ENCODE results near the gene CDCA7L. TPM values are rescaled to one million over a fixed set of nuclear protein-coding genes. Genes with fewer than 3 reads are reported as not detected.

CDCA7L gene
- total RNA-seq, 2 donors from 2014 or later = 8.2 to 38.9 TPM

GRCh38 chr7:21947056-21947455, 1.4 kb upstream of the CDCA7L start:
- H3K4me3 ChIP-seq = no peak overlapping the region
- H3K9me3 ChIP-seq = no peaks in the 10 kb centered on the region
- H3K27ac ChIP-seq = no peak overlapping the region
- intact Hi-C loops (cut with DNase I) = no loop called here
- ATAC-seq = no peak
- H3K4me1 ChIP-seq = peaks cover 14% of the 10 kb centered on the region
- H3K27me3 ChIP-seq = no peaks in the 10 kb centered on the region
- no peak for TF ChIP-seq CTCF (IDR thresholded peaks at IDR 0.05)
- TF ChIP-seq POLR2A (IDR thresholded peaks at IDR 0.05) = no peak
- H3K36me3 ChIP-seq (replicated peaks in 1 of 2; ENCODE audit: insufficient read depth in 1 of 2, low read depth in 2 of 2) = no peaks in the 10 kb centered on the region
- 59 to 60% methylated on average over 3 of the region's 3 CpGs for WGBS, 2 donors
- DNase-seq = no peak

DNA sequence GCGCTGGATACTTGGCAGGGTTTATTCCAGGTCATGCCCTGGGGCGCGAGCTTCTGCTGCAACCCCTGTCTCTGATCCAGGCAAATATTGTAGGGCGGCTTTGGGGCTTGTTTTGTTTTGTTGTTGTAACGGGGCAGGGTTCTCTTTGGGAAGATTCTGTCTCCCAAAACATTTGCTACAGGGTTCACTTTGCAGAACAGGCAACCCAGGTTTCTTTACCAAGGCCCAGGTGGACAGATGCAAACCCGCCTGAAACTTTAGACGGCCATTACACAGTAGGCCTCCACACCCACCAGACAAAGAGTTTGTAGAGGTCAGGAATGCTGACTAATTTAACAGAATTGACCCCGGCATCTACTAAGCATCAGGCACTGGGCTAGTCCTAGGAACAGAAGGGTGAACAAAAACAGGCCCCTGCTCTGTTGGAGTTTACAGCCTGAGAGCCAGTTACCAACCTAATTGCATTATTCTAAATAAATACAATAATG, 567 bp upstream of the CDCA7L start:
- Histone ChIP-seq H3K27ac (peak overlapping the region in 3 of 4 donors; percentile 82 to 92 (median 89)), H3K27me3 (no peaks in the 10 kb centered on the region), H3K9me3 (no peaks in the 10 kb centered on the region), H3K4me1 (peaks cover 22% of the 10 kb centered on the region), H3K4me3 (peak overlapping the region in 1 of 2 donors; percentile 23), H3K36me3 (replicated peaks in 1 of 2; ENCODE audit: insufficient read depth in 1 of 2, low read depth in 2 of 2) (no peaks in the 10 kb centered on the region)
- intact Hi-C loops (cut with DNase I) = no loop called here
- TF ChIP-seq POLR2A (IDR thresholded peaks at IDR 0.05) = no peak
- TF ChIP-seq CTCF (IDR thresholded peaks at IDR 0.05) = no peak
- ATAC-seq (no peak), DNase-seq (no peak)
- 16 to 23% methylated on average over 7 to 8 of the region's 8 CpGs for WGBS, 2 donors

DNA sequence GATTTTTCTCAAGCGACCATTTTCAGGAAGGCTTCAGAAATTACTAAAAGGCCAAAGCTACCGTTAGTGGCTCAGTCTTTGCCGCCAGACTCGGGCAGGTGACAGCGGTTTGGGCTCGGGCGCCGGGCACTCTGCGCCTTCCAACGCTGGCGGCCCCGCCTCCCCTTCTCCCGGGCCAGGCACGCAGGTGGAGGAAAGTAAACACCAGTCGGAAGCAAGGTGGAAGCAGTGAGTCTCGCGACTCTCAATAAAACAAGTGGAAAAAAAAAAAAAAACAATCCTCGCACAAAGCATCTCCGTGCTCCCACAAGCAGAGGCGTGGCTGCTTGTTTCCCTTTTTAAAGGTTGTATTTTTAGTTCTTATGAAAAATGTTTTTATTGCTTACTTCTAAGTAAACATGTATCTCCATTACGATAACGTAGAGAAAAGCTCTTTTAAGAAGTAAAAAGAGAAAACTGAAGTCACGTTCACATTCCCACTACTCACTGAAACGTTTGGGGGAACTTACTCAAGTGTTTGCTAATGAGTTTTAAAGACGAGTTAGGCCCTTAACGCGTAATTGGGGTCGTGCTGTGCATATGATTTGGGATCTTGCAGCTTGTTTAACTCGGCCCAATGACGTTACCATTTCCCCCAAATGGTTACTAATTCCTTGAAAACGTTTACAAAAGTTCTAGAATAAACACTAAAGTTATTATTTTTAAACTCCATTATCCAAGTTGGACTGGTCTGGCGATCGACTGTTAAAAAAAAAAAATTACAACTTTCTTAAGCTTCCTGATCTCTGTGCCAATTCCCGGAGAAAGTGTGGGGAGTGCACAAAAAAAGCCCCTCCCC, 864 bp downstream of the CDCA7L start:
- H3K27ac ChIP-seq = peak overlapping the region; percentile 77 to 92 (median 86)
- TF ChIP-seq POLR2A (IDR thresholded peaks at IDR 0.05) (peak in 2 of 3 donors; percentile 5 to 6), CTCF (IDR thresholded peaks at IDR 0.05) (peak in 4 of 7 experiments; percentile 26 to 45 (median 36))
- WGBS, 2 donors = 1% methylated on average over 34 of the region's 34 CpGs
- ATAC-seq (peak; percentile 76), DNase-seq (peak; percentile 81 to 87 (median 82))
- H3K9me3 ChIP-seq = no peaks in the 10 kb centered on the region
- H3K36me3 ChIP-seq (replicated peaks in 1 of 2; ENCODE audit: insufficient read depth in 1 of 2, low read depth in 2 of 2) = no peaks in the 10 kb centered on the region
- H3K4me3 ChIP-seq = peak overlapping the region; percentile 23 to 42
- peaks cover 25% of the 10 kb centered on the region for H3K4me1 ChIP-seq
- intact Hi-C loops (cut with DNase I) = no loop called here
- no peaks in the 10 kb centered on the region for H3K27me3 ChIP-seq

DNA sequence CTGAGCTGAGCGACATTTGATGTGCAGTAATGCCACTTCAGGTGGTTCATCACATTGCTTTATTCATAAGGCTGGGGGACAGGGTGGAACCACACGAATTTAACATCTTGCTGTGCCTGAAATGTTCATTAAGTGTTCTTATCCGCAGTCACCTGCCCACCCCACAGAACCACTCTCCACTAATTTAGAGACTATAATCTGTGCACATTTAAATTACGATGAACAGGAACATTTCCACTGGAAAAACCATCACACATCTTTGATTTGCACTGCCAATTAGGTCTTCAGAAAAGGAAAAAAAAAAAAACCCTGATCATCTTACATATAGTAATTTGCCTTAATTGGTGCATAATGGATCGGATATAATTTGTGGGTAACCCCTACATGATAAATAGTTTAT, 2.3 kb downstream of the CDCA7L start:
- no peak overlapping the region for H3K4me3 ChIP-seq
- H3K27ac ChIP-seq = no peak overlapping the region
- intact Hi-C loops (cut with DNase I) = no loop called here
- ATAC-seq = no peak
- no peaks in the 10 kb centered on the region for H3K9me3 ChIP-seq
- WGBS, 2 donors = 88 to 95% methylated on average over 5 of the region's 5 CpGs
- H3K27me3 ChIP-seq = no peaks in the 10 kb centered on the region
- H3K4me1 ChIP-seq = peaks cover 25% of the 10 kb centered on the region
- H3K36me3 ChIP-seq (replicated peaks in 1 of 2; ENCODE audit: insufficient read depth in 1 of 2, low read depth in 2 of 2) = no peaks in the 10 kb centered on the region
- TF ChIP-seq POLR2A (IDR thresholded peaks at IDR 0.05) = no peak
- TF ChIP-seq CTCF (IDR thresholded peaks at IDR 0.05) = no peak
- DNase-seq = no peak

All from body of pancreas (tissue), 4 donors.